Measurements from ENCODE around the gene CSF3. TPM values are rescaled to one million over a fixed set of nuclear protein-coding genes. Genes with fewer than 3 reads are reported as not detected.
"Not testable (repeated sequence)": the region's sequence is repeated elsewhere in the genome, so short reads cannot be mapped to it uniquely, and the experiment has no call there.

Gene CSF3
- total RNA-seq, 1 experiment from 2014 or later, result not detected

- Histone ChIP-seq H3K27me3 (no peaks in the 10 kb centered on the region), H3K9me3 (no peaks in the 10 kb centered on the region), H3K36me3 (peaks cover 95% of the 10 kb centered on the region), H3K4me3 (no peak overlapping the region)
- DNase-seq, result no peak
These were observed 26.9 kb upstream of the CSF3 start for GRCh38 chr17:39988206-39988810.

- Histone ChIP-seq H3K36me3 (peaks cover 78% of the 10 kb centered on the region), H3K4me3 (no peak overlapping the region)
These were observed 20.8 kb upstream of the CSF3 start for GRCh38 chr17:39994448-39994847.

GRCh38 chr17:39995438-39995837 is 19.8 kb upstream of the CSF3 start:
- no peaks in the 10 kb centered on the region for H3K27me3 ChIP-seq
- no peaks in the 10 kb centered on the region for H3K9me3 ChIP-seq
- no peak for DNase-seq
- no peak overlapping the region for H3K4me3 ChIP-seq
- H3K36me3 ChIP-seq, result peaks cover 68% of the 10 kb centered on the region

More at GRCh38 chr17:39994448-39994847, 20.8 kb upstream of the CSF3 start:
- DNase-seq, result no peak
- Histone ChIP-seq H3K27me3 (no peaks in the 10 kb centered on the region), H3K9me3 (no peaks in the 10 kb centered on the region)

GRCh38 chr17:39996162-39996561 is 19.1 kb upstream of the CSF3 start:
- no peak for DNase-seq
- H3K9me3 ChIP-seq, result no peaks in the 10 kb centered on the region
- H3K4me3 ChIP-seq, result no peak overlapping the region
- H3K27me3 ChIP-seq, result no peaks in the 10 kb centered on the region
- H3K36me3 ChIP-seq, result peaks cover 61% of the 10 kb centered on the region

GRCh38 chr17:39996800-39997199 is 18.4 kb upstream of the CSF3 start:
- H3K4me3 ChIP-seq, result no peak overlapping the region
- no peak for DNase-seq
- no peaks in the 10 kb centered on the region for H3K27me3 ChIP-seq
- no peaks in the 10 kb centered on the region for H3K9me3 ChIP-seq
- peaks cover 56% of the 10 kb centered on the region for H3K36me3 ChIP-seq

GRCh38 chr17:39997543-39997942 is 17.7 kb upstream of the CSF3 start:
- DNase-seq, result no peak
- Histone ChIP-seq H3K4me3 (no peak overlapping the region), H3K36me3 (peaks cover 50% of the 10 kb centered on the region), H3K27me3 (no peaks in the 10 kb centered on the region), H3K9me3 (no peaks in the 10 kb centered on the region)

- Histone ChIP-seq H3K27me3 (no peaks in the 10 kb centered on the region), H3K9me3 (no peaks in the 10 kb centered on the region), H3K4me3 (no peak overlapping the region), H3K36me3 (peaks cover 34% of the 10 kb centered on the region)
- DNase-seq, result no peak
These were observed 16.2 kb upstream of the CSF3 start for GRCh38 chr17:39999067-39999466.

GRCh38 chr17:40000161-40000560 is 15.1 kb upstream of the CSF3 start:
- no peaks in the 10 kb centered on the region; the same call in 1 of the 2 replicates for H3K9me3 ChIP-seq
- peaks cover 23% of the 10 kb centered on the region for H3K36me3 ChIP-seq
- DNase-seq, result no peak
- H3K27me3 ChIP-seq, result no peaks in the 10 kb centered on the region
- no peak overlapping the region for H3K4me3 ChIP-seq

GRCh38 chr17:40001335-40001734 is 13.9 kb upstream of the CSF3 start:
- H3K4me3 ChIP-seq, DNase-seq, H3K27me3 ChIP-seq, H3K9me3 ChIP-seq: not testable (repeated sequence)
- H3K36me3 ChIP-seq, result peaks cover 13% of the 10 kb centered on the region

- no peak for DNase-seq
- H3K4me3 ChIP-seq, result no peak overlapping the region
These were observed 11.2 kb upstream of the CSF3 start for GRCh38 chr17:40004072-40004471.

GRCh38 chr17:40004712-40005111 is 10.5 kb upstream of the CSF3 start:
- no peaks in the 10 kb centered on the region for H3K27me3 ChIP-seq
- no peaks in the 10 kb centered on the region for H3K36me3 ChIP-seq
- DNase-seq, result no peak
- no peak overlapping the region for H3K4me3 ChIP-seq
- H3K9me3 ChIP-seq, result no peaks in the 10 kb centered on the region; the same call in 1 of the 2 replicates

More at GRCh38 chr17:40004072-40004471, 11.2 kb upstream of the CSF3 start:
- no peaks in the 10 kb centered on the region for H3K27me3 ChIP-seq
- H3K36me3 ChIP-seq, result no peaks in the 10 kb centered on the region
- H3K9me3 ChIP-seq, result no peaks in the 10 kb centered on the region; the same call in 1 of the 2 replicates

- DNase-seq, result no peak
- H3K9me3 ChIP-seq, result no peaks in the 10 kb centered on the region; the same call in 1 of the 2 replicates
- no peaks in the 10 kb centered on the region for H3K36me3 ChIP-seq
- H3K4me3 ChIP-seq, result no peak overlapping the region
- H3K27me3 ChIP-seq, result no peaks in the 10 kb centered on the region
These were observed 9.7 kb upstream of the CSF3 start for GRCh38 chr17:40005520-40005919.

GRCh38 chr17:40010946-40011500 is 4.2 kb upstream of the CSF3 start:
- not testable (repeated sequence) for H3K4me3 ChIP-seq

GRCh38 chr17:40012017-40012647 is 3.1 kb upstream of the CSF3 start:
- not testable (repeated sequence) for H3K27me3 ChIP-seq, H3K36me3 ChIP-seq, H3K4me3 ChIP-seq, DNase-seq, H3K9me3 ChIP-seq

More at GRCh38 chr17:40010946-40011500, 4.2 kb upstream of the CSF3 start:
- not testable (repeated sequence) for DNase-seq, H3K9me3 ChIP-seq, H3K27me3 ChIP-seq, H3K36me3 ChIP-seq

GRCh38 chr17:40014375-40014980 is 762 bp upstream of the CSF3 start:
- DNase-seq, result no peak

GRCh38 chr17:40015998-40016985 is 1.1 kb downstream of the CSF3 start:
- peaks cover 23% of the 10 kb centered on the region for H3K36me3 ChIP-seq
- no peaks in the 10 kb centered on the region for H3K9me3 ChIP-seq
- H3K4me3 ChIP-seq, result no peak overlapping the region
- no peaks in the 10 kb centered on the region for H3K27me3 ChIP-seq
- no peak for DNase-seq

More at GRCh38 chr17:40014375-40014980, 762 bp upstream of the CSF3 start:
- H3K27me3 ChIP-seq, result no peaks in the 10 kb centered on the region
- H3K36me3 ChIP-seq, result peaks cover 6% of the 10 kb centered on the region
- H3K9me3 ChIP-seq, result no peaks in the 10 kb centered on the region
- H3K4me3 ChIP-seq, result no peak overlapping the region
